ENCODE data around the gene TRIM29.
A peak's percentile ranks its signal among the peaks of the same experiment; 100 is the strongest.

DNA sequence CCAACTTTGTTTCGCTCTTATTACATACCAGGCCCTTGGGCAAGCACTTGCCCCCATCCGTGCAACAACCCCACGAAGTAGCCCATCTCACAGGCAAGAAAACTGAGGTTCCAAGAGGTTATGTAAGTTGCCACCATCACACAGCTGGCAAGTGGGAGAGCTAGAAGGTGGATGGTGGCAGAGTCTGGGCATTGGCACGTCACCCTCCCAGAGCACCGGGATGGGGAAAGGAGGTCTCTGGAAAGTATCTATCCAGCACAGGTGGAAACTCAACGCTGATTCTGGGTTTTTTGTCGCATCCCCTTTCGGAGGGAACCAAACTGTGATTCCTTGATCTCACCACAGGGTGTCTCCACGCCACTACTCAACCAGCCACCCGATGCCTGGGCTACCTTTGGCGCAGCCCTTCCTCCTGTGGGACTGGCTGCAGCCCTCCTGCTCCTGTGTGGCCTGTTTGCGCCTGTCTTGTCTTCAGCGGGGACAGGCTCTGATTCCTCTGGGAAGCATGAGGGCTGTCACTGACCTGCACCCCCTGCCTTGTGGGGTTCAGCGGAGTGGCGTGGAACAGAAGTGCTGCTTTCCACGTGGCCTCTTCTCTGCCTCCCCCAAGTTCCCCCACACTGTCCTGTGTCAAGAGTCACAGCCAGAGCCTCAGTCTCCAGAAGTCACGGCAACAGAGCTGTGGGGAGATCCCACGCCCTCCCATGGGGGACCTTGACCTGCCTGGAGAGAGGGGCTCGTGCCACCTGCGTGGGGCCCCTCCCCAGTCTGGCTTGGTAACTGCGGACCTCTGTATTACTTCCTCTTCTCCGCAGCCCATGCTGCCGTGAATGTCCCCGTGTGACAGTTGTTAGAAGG, 34.4 kb upstream of the TRIM29 start:
- TF ChIP-seq EZH2 (IDR thresholded peaks at IDR 0.05; ENCODE audit: borderline replicate concordance, low read depth, low read length) (no peak), CBX5 (IDR thresholded peaks at IDR 0.05; ENCODE audit: borderline replicate concordance, low read depth) (no peak), NR2C2 (CRISPR knock-in tag; IDR thresholded peaks at IDR 0.05) (0 out of 2 replicates have a peak, but pooled peaks have one; percentile 18), NR2C2 (tag; IDR thresholded peaks at IDR 0.05) (no peak), POLR2AphosphoS5 (IDR thresholded peaks at IDR 0.05; ENCODE audit: control insufficient read depth, insufficient read depth, low read depth, low read length) (no peak), ZNF174 (CRISPR knock-in tag; IDR thresholded peaks at IDR 0.05) (no peak), CTCF (IDR thresholded peaks at IDR 0.05 in 2 of 3, conservative IDR thresholded peaks at IDR 0.05 in 1 of 3; ENCODE audit: insufficient read depth in 2 of 3, low read depth in 1 of 3, low read length in 3 of 3) (peak; percentile 87 to 89 (median 87)), TAF1 (IDR thresholded peaks at IDR 0.05; ENCODE audit: control insufficient read depth, extremely low read depth, insufficient read depth, low read length, severe bottlenecking) (no peak), MAX (CRISPR knock-in tag; IDR thresholded peaks at IDR 0.05) (no peak)
- TF ChIP-seq, protein P1, sequence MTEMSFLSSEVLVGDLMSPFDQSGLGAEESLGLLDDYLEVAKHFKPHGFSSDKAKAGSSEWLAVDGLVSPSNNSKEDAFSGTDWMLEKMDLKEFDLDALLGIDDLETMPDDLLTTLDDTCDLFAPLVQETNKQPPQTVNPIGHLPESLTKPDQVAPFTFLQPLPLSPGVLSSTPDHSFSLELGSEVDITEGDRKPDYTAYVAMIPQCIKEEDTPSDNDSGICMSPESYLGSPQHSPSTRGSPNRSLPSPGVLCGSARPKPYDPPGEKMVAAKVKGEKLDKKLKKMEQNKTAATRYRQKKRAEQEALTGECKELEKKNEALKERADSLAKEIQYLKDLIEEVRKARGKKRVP (CRISPR knock-in tag; IDR thresholded peaks at IDR 0.05) = no peak
